Stimulated activated CD4-positive, alpha-beta T cell treated with anti-CD3 and anti-CD28 coated beads, Interleukin-12 subunit alpha, Interleukin-12 subunit beta, amount 100 ng/mL, for 48 hours (primary cell): ENCODE data around the gene BIRC5.
"Not testable (repeated sequence)": the region's sequence is repeated elsewhere in the genome, so short reads cannot be mapped to it uniquely, and the experiment has no call there.

Experiments
- DNase-seq, 3 donors: peaks; one replicate each; pipeline ENCODE4 v3.0.0-alpha.2; 2020; ENCODE audit warnings: low read depth in 2 of 3, low spot score in 1 of 3

The BIRC5 gene

DNA sequence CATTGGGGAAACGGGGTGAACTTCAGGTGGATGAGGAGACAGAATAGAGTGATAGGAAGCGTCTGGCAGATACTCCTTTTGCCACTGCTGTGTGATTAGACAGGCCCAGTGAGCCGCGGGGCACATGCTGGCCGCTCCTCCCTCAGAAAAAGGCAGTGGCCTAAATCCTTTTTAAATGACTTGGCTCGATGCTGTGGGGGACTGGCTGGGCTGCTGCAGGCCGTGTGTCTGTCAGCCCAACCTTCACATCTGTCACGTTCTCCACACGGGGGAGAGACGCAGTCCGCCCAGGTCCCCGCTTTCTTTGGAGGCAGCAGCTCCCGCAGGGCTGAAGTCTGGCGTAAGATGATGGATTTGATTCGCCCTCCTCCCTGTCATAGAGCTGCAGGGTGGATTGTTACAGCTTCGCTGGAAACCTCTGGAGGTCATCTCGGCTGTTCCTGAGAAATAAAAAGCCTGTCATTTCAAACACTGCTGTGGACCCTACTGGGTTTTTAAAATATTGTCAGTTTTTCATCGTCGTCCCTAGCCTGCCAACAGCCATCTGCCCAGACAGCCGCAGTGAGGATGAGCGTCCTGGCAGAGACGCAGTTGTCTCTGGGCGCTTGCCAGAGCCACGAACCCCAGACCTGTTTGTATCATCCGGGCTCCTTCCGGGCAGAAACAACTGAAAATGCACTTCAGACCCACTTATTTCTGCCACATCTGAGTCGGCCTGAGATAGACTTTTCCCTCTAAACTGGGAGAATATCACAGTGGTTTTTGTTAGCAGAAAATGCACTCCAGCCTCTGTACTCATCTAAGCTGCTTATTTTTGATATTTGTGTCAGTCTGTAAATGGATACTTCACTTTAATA lies 10.4 kb downstream of the BIRC5 start:
- no peak for DNase-seq

- no peak for DNase-seq
Observed at GRCh38 chr17:78225088-78225865, 11.2 kb downstream of the BIRC5 start.

DNA sequence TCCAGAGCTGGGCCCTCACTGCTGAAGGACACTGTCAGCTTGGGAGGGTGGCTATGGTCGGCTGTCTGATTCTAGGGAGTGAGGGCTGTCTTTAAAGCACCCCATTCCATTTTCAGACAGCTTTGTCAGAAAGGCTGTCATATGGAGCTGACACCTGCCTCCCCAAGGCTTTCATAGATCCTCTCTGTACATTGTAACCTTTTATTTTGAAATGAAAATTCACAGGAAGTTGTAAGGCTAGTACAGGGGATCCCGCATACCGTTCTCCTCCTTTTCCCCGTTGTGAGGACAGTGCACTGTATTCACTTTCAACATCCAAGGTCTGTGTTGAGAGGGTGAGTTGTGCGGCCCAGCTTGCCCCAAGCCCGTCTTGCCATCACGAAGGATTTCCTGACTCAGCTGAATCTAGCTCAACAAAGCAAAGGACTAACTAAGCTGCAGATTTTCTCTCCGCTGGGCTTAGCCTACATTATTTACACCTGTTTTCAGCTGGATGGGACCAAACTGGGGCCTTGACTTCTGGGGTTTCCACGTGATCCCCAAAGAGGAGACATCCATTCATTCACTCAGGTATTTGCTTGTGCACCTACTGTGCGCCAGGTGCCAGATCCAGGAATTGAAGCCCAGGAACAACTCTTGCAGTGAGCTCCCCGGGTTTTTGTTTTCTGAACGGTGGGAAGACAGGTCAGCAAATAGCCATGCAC lies 12.2 kb downstream of the BIRC5 start:
- no peak for DNase-seq

GRCh38 chr17:78226759-78227454 lies 12.9 kb downstream of the BIRC5 start:
- no peak for DNase-seq

- DNase-seq: no peak
Observed at GRCh38 chr17:78227455-78227916, 13.4 kb downstream of the BIRC5 start.

GRCh38 chr17:78228176-78228575 lies 14.1 kb downstream of the BIRC5 start:
- DNase-seq: no peak

- DNase-seq: no peak
Observed at GRCh38 chr17:78230252-78230962, 16.4 kb downstream of the BIRC5 start.

DNA sequence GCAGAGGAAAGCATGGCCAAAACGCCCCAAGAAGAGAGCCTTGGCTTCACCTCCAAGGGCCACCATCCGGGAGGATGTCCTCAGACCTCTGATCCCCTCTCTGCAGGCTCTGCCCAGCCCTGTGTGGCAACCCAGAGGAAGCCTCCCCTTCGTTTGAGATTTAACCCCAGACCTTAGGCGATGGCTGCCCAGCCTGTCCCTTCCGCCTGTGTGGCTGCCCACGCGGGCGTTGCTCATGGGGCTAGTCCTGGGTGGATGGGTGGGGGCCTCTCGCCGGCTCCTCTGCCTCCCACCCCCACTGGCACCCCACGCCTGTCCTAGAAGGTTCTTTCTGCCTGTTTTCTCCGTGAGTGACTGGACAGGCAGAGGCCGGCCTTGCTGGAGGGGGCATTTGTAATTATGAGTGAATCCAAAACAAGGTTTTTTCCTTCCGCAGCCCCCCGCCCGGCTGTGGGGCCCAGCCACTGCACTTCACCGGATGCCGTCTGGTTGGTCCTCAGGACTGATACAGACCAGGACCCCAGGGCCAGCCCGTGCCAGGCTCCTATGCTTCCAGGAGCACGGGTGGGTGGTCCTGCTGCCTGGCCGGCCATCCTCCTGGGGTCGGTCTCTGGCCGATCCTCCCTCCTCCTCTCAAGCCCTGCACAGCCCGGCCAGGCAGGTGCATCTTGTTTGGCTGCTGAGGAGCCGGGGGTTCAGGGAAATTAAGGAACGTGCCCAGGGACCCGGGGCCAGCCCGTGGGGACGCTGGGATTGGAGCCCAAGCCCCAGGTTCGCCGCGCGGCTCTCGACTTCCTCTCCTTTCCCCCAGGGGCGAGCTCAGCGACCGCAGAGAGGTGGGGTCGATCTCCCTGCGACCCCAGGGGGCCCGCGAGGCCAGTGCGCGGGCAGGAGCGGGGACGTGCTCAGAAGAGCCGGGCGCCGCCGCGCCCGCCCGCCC lies 17.2 kb downstream of the BIRC5 start, which contains the start of gene TMEM235:
TMEM235 (plus strand) TSS at position 636 of the 940 bp plus-strand sequence. CDS start 393 bp downstream, outside the sequence.
- no peak for DNase-seq

- no peak for DNase-seq
Observed at GRCh38 chr17:78231991-78232858, 18.2 kb downstream of the BIRC5 start.

DNA sequence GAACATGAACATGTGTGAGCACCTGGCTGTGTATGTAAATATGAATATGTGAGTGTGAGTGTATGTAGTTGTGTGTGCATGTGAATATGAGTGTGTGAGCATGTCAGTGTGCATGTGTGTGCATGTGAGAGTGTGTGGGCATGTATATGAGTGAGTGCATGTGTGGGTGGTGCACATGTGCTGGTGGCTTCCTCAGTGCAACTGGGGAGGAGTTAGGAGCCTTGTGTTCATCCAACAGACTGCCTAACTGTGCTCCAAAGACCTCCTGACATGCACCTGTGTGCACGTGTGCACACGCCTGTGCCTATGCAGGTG lies 18.8 kb downstream of the BIRC5 start:
- no peak for DNase-seq

- DNase-seq: no peak
Observed at GRCh38 chr17:78233678-78234077, 19.6 kb downstream of the BIRC5 start.

- no peak for DNase-seq
Observed at GRCh38 chr17:78234261-78234865, 20.3 kb downstream of the BIRC5 start.

DNA sequence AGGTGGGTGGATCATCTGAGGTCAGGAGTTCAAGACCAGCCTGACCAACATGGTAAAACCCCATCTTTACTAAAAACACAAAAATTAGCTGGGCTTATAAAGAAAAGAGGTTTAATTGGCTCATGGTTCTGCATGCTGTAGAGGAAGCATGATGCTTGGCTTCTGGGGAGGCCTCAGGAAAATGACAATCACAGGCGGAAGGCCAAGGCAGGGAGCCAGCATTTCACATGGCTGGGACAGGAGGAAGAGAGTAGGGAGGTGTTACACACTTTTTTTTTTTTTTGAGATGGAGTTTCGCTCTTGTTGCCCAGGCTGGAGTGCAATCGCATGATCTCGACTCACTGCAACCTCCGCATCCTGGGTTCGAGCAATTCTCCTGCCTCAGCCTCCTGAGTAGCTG lies 21.0 kb downstream of the BIRC5 start:
- not testable (repeated sequence) for DNase-seq

- DNase-seq: no peak
Observed at GRCh38 chr17:78235885-78236284, 21.8 kb downstream of the BIRC5 start.

DNA sequence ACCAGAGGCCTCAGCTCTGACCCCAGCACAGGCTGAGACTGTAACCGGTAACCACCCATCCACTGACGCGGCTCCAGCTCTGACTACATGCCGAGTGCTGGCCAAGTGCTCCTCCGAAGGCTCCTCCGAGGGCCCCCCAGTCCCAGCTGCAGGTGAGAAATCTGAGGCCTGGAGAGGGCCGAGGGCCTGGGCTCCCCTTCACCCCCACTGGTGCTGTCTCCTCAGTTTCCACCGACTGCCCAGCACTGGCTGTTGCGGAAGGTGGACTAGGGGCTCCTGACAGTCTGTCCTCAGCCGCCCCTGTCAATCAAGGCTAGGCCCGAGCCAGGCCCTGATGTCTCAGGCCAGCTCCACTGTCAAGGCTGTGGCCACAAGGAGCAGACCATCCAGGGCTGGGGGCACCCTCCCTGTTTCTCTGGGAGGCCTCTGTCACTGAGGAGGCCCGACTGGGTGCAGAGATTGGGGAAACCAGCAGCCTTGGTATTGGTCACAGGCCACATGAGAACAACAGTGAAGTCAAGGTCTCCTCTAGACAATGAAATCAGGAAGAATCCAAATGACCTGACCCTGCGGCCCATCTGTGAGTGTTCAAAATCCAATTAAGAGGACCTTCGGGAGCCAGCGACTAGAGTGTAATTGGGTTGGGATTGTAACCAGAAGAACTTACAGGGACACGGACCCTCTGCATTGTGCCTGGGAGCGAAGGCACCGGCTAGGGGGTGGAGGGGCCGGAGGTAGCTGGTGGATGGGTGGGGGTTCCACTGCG lies 22.5 kb downstream of the BIRC5 start:
- no peak for DNase-seq

DNA sequence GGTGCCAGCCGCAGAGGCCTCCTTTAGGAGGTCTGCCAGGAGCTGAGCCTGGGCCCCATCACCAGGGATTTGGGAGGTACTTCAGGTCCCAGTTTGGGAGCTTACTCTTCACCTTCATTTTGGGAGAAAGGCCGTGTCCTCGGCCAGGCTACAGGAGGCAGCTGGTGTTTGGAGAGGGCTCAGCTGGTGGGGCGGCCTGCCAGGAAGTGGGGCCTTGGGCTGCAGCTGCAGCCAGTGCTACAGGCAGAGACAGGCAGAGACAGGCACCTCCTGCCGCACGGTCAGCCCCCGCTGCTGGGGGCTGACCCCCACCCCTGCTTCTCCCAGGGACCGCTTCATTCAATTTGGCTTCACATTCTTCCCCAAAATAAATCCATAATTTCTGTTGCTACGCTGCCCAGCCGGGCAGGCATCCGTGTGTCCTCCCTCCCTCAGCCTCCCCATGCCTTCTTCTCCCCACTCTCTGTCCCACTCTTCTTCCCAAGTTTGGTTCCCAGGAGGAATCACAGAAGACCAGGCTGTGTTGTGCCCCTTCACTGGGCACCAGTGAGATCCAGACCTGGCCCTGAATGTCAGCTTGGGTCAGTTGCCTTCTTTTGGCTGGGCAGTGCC lies 23.5 kb downstream of the BIRC5 start:
- DNase-seq: no peak
